H9 (cell line): ENCODE measurements around the gene GABRR3. TPM values are rescaled to one million over a fixed set of nuclear protein-coding genes. Genes with fewer than 3 reads are reported as not detected.

Experiments used
- DNase-seq: peaks from one replicate; pipeline ENCODE4 v3.0.0-alpha.2; 2017
- H2AFZ ChIP-seq: one replicate; pipeline ENCODE4 v1.6.1; 2013; ENCODE audit warnings: mild to moderate bottlenecking, low read length, control low read depth, moderate library complexity
- H2AK5ac ChIP-seq: 2 replicates; pipeline ENCODE4 v1.6.1; 2013; ENCODE audit warnings: low read length, control low read depth, mixed read lengths; ENCODE audit not compliant: insufficient read length
- H2BK120ac ChIP-seq: one replicate; pipeline ENCODE4 v1.6.1; 2013; ENCODE audit warnings: low read depth, mild to moderate bottlenecking, low read length, control low read depth, inconsistent platforms; ENCODE audit not compliant: poor library complexity, severe bottlenecking
- H2BK12ac ChIP-seq: 2 replicates; pipeline ENCODE4 v1.6.1; 2013; ENCODE audit warnings: low read length, control low read depth, mixed read lengths, low read depth; ENCODE audit not compliant: insufficient read length
- H2BK15ac ChIP-seq: 2 replicates; pipeline ENCODE4 v1.6.1; 2013; ENCODE audit warnings: low read depth, low read length, control low read depth
- H2BK20ac ChIP-seq: one replicate; pipeline ENCODE4 v1.6.1; 2013; ENCODE audit warnings: low read depth, mild to moderate bottlenecking, low read length, control low read depth, inconsistent platforms; ENCODE audit not compliant: poor library complexity, severe bottlenecking
- H2BK5ac ChIP-seq: 2 replicates; pipeline ENCODE4 v1.6.1; 2013; ENCODE audit warnings: low read length, control low read depth, mixed read lengths; ENCODE audit not compliant: insufficient read length
- H3K14ac ChIP-seq: 2 replicates; pipeline ENCODE4 v1.6.1; 2013; ENCODE audit warnings: low read length, control low read depth; ENCODE audit not compliant: insufficient read depth
- H3K18ac ChIP-seq: 2 replicates; pipeline ENCODE4 v1.6.1; 2013; ENCODE audit warnings: low read depth, mild to moderate bottlenecking, mixed read lengths, low read length, control low read depth; ENCODE audit not compliant: insufficient read length
- H3K23ac ChIP-seq: 2 replicates; pipeline ENCODE4 v1.6.1; 2013; ENCODE audit warnings: low read length, control low read depth, mixed read lengths, low read depth; ENCODE audit not compliant: insufficient read length
- H3K23me2 ChIP-seq: 2 replicates; pipeline ENCODE4 v1.6.1; 2013; ENCODE audit warnings: low read depth, mild to moderate bottlenecking, mixed read lengths, low read length, control low read depth; ENCODE audit not compliant: insufficient read length, poor library complexity, severe bottlenecking
- H3K27ac ChIP-seq: 2 replicates; pipeline ENCODE4 v1.5.1; 2013; ENCODE audit warnings: low read length, control low read depth, mixed read lengths, low read depth; ENCODE audit not compliant: insufficient read length
- H3K27me3 ChIP-seq: 2 replicates; pipeline ENCODE4 v1.6.1; 2013; ENCODE audit warnings: low read length, control low read depth, inconsistent platforms; ENCODE audit not compliant: insufficient read depth
- H3K4ac ChIP-seq: 2 replicates; pipeline ENCODE4 v1.6.1; 2013; ENCODE audit warnings: low read depth, mild to moderate bottlenecking, control low read depth, inconsistent platforms, low read length, moderate library complexity
- H3K4me1 ChIP-seq: 2 replicates; pipeline ENCODE4 v1.6.1; 2013; ENCODE audit warnings: low read length, control low read depth, inconsistent platforms; ENCODE audit not compliant: insufficient read depth
- H3K4me2 ChIP-seq: 2 replicates; pipeline ENCODE4 v1.6.1; 2013; ENCODE audit warnings: low read length, control low read depth, mixed read lengths; ENCODE audit not compliant: insufficient read length, insufficient read depth
- H3K56ac ChIP-seq: 2 replicates; pipeline ENCODE4 v1.6.1; 2013; ENCODE audit warnings: low read depth, mild to moderate bottlenecking, mixed read lengths, low read length, control low read depth; ENCODE audit not compliant: insufficient read length
- H3K79me1 ChIP-seq: 2 replicates; pipeline ENCODE4 v1.6.1; 2013; ENCODE audit warnings: low read depth, mild to moderate bottlenecking, moderate library complexity, low read length, control low read depth, inconsistent platforms; ENCODE audit not compliant: insufficient read depth, poor library complexity, severe bottlenecking
- H3K79me2 ChIP-seq: 2 replicates; pipeline ENCODE4 v1.6.1; 2013; ENCODE audit warnings: low read length, control low read depth, inconsistent platforms; ENCODE audit not compliant: insufficient read depth
- H3K9ac ChIP-seq: 2 replicates; pipeline ENCODE4 v1.6.1; 2013; ENCODE audit warnings: low read length, control low read depth, mixed read lengths; ENCODE audit not compliant: insufficient read length; ENCODE audit errors: extremely low read depth
- H3K9me3 ChIP-seq: one replicate; pipeline ENCODE4 v1.6.1; 2013; ENCODE audit warnings: low read depth, low read length, inconsistent platforms; ENCODE audit not compliant: control insufficient read depth
- H3T11ph ChIP-seq: one replicate; pipeline ENCODE4 v1.6.1; 2013; ENCODE audit warnings: mild to moderate bottlenecking, low read length, control low read depth, inconsistent platforms
- H4K20me1 ChIP-seq: one replicate; pipeline ENCODE4 v1.6.1; 2013; ENCODE audit not compliant: control insufficient read depth, insufficient read length, insufficient read depth
- H4K5ac ChIP-seq: 2 replicates; pipeline ENCODE4 v1.6.1; 2013; ENCODE audit warnings: low read depth, mild to moderate bottlenecking, mixed read lengths, low read length, control low read depth; ENCODE audit not compliant: insufficient read length
- H4K8ac ChIP-seq: replicated peaks from 2 replicates; pipeline ENCODE4 v1.6.1; 2013; ENCODE audit warnings: low read length, control low read depth, mixed read lengths, low read depth; ENCODE audit not compliant: insufficient read length
- H4K91ac ChIP-seq: 2 replicates; pipeline ENCODE4 v1.6.1; 2013; ENCODE audit warnings: low read depth, mild to moderate bottlenecking, moderate library complexity, mixed read lengths, low read length, control low read depth; ENCODE audit not compliant: insufficient read length
- H3K27ac Mint-ChIP-seq, 3 experiments: 2 replicates in 2 of 3; 3 replicates in 1 of 3; pipeline ENCODE4 v1.8.0; 2020 to 2021; ENCODE audit warnings: mixed read lengths in 3 of 3, mild to moderate bottlenecking in 1 of 3, moderate library complexity in 1 of 3
- H3K27me3 Mint-ChIP-seq: 2 replicates; pipeline ENCODE4 v1.8.0; 2021; ENCODE audit warnings: low read depth, mild to moderate bottlenecking, moderate library complexity, mixed read lengths
- H3K36me3 Mint-ChIP-seq, 3 experiments: 2 replicates in 2 of 3; 3 replicates in 1 of 3; pipeline ENCODE4 v1.8.0; 2020 to 2021; ENCODE audit warnings: low read depth in 3 of 3, mixed read lengths in 3 of 3; ENCODE audit not compliant: insufficient read depth in 1 of 3
- H3K4me1 Mint-ChIP-seq, 2 experiments: 2 replicates each; pipeline ENCODE4 v1.8.0; 2020; ENCODE audit warnings: mixed read lengths in 2 of 2
- H3K4me3 Mint-ChIP-seq, 2 experiments: 2 replicates in 1 of 2; 3 replicates in 1 of 2; pipeline ENCODE4 v1.8.0; 2020 to 2021; ENCODE audit warnings: mild to moderate bottlenecking in 2 of 2, mixed read lengths in 2 of 2, moderate library complexity in 1 of 2
- H3K9me3 Mint-ChIP-seq, 2 experiments: 2 replicates in 1 of 2; 3 replicates in 1 of 2; pipeline ENCODE4 v1.8.0; 2020; ENCODE audit warnings: mild to moderate bottlenecking in 2 of 2, mixed read lengths in 2 of 2, moderate library complexity in 1 of 2
- WGBS: extraction: QIAGEN DNeasy Blood & Tissue Kit; methylation state at CpG from one replicate; pipeline ENCODE4 v1.1.7; 2013; ENCODE audit warnings: missing lambda C conversion rate, low lambda C conversion rate, mixed read lengths; ENCODE audit not compliant: insufficient read length; ENCODE audit errors: extremely low coverage; 5-methylcytosine and 5-hydroxymethylcytosine counted together
- total RNA-seq: library from RNA; stranded (reverse); gene quantifications from 2 replicates; pipeline ENCODE4 v1.2.1, GENCODE V29; 2021
- TF ChIP-seq, protein P1 (sequence below): fragments of 200-600 bp; sonication (generic); conservative IDR thresholded peaks from 3 replicates; pipeline ENCODE4 v1.8.0; 2021; ENCODE audit warnings: antibody characterized with exemption, mild to moderate bottlenecking

GABRR3 gene
- total RNA-seq, 1 experiment from 2014 or later, result not detected

DNA sequence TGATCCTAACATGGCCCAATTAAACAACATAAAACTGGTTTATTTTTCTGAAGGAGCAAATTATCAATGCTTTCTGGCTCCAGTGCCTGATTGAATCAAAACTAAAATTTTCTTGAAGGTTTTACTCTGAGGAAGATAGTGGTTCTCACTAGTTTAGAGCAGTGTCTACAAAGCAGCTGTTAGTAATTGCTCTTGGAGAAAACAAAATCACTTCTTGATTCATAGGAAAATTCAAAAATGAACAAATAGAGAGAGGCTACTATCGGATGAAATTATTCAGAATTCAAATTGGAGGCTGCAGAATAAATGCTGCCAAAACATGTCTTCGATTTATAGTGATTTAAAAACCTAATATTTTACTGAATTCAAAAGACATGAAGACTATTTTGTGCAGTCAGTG, 47.8 kb downstream of the GABRR3 start:
- no peak overlapping the region for H3K14ac ChIP-seq
- no peak overlapping the region for H2BK120ac ChIP-seq
- TF ChIP-seq, protein P1, sequence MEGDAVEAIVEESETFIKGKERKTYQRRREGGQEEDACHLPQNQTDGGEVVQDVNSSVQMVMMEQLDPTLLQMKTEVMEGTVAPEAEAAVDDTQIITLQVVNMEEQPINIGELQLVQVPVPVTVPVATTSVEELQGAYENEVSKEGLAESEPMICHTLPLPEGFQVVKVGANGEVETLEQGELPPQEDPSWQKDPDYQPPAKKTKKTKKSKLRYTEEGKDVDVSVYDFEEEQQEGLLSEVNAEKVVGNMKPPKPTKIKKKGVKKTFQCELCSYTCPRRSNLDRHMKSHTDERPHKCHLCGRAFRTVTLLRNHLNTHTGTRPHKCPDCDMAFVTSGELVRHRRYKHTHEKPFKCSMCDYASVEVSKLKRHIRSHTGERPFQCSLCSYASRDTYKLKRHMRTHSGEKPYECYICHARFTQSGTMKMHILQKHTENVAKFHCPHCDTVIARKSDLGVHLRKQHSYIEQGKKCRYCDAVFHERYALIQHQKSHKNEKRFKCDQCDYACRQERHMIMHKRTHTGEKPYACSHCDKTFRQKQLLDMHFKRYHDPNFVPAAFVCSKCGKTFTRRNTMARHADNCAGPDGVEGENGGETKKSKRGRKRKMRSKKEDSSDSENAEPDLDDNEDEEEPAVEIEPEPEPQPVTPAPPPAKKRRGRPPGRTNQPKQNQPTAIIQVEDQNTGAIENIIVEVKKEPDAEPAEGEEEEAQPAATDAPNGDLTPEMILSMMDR, result no peak
- H4K20me1 ChIP-seq, result no peaks in the 10 kb centered on the region
- no CpG with 5 or more reads among the region's 2 CpGs for WGBS
- H3K4me2 ChIP-seq, result no peak overlapping the region
- Mint-ChIP-seq H3K9me3 (peaks cover 0 to 7% of the 10 kb centered on the region in 2 experiments; a peak in 3 of 5 replicates), H3K27me3 (no peaks in the 10 kb centered on the region), H3K27ac (no peak overlapping the region), H3K36me3 (peaks cover 0 to 8% (median 1%) of the 10 kb centered on the region in 3 experiments; a peak in 3 of 7 replicates), H3K4me1 (peaks cover 4 to 8% of the 10 kb centered on the region in 2 experiments; a peak in 2 of 4 replicates), H3K4me3 (no peak overlapping the region)
- H3K9me3 ChIP-seq, result no peaks in the 10 kb centered on the region
- H2BK15ac ChIP-seq, result no peak overlapping the region
- H2BK20ac ChIP-seq, result no peak overlapping the region
- H3K79me2 ChIP-seq, result no peaks in the 10 kb centered on the region
- no peak overlapping the region for H4K5ac ChIP-seq
- H3K4me1 ChIP-seq, result no peaks in the 10 kb centered on the region
- no peak overlapping the region for H3T11ph ChIP-seq
- H4K8ac ChIP-seq, result no peak overlapping the region
- H3K23me2 ChIP-seq, result peaks cover 5% of the 10 kb centered on the region
- DNase-seq, result no peak
- no peak overlapping the region for H3K4ac ChIP-seq
- no peaks in the 10 kb centered on the region for H3K27me3 ChIP-seq
- no peak overlapping the region for H2AFZ ChIP-seq
- H3K23ac ChIP-seq, result no peak overlapping the region
- no peak overlapping the region for H2BK12ac ChIP-seq
- no peak overlapping the region for H3K27ac ChIP-seq
- H3K56ac ChIP-seq, result no peak overlapping the region
- H3K9ac ChIP-seq, result no peak overlapping the region
- no peak overlapping the region for H4K91ac ChIP-seq
- no peak overlapping the region for H2BK5ac ChIP-seq
- no peaks in the 10 kb centered on the region for H3K79me1 ChIP-seq
- H2AK5ac ChIP-seq, result no peak overlapping the region
- no peak overlapping the region for H3K18ac ChIP-seq
